ENCODE measurements around the gene THAP7.

The THAP7 gene

GRCh38 chr22:21030621-21031544 lies 29.0 kb upstream of the THAP7 start:
- no peak for DNase-seq (ENCODE audit: low spot score)

DNA sequence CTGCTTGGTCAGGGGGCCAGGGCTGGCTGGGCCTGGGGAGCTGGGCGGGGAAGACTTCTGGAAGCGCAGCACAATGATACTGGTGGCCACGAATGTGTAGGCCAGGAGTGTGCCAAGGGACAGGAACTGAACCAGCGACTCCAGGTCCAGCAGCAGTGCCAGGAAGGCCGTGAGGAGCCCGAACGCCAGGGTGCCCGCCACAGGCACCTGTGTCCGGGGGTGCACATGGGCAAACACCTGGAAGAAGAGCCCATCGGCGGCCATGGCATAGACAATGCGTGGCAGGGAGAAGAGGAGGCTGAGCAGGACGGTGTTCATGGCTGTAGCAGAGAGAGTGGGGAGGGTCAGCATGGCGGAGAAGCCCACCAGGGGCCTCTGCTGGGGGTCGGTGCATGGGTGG lies 28.1 kb upstream of the THAP7 start:
- no peak for DNase-seq (ENCODE audit: low spot score)

DNA sequence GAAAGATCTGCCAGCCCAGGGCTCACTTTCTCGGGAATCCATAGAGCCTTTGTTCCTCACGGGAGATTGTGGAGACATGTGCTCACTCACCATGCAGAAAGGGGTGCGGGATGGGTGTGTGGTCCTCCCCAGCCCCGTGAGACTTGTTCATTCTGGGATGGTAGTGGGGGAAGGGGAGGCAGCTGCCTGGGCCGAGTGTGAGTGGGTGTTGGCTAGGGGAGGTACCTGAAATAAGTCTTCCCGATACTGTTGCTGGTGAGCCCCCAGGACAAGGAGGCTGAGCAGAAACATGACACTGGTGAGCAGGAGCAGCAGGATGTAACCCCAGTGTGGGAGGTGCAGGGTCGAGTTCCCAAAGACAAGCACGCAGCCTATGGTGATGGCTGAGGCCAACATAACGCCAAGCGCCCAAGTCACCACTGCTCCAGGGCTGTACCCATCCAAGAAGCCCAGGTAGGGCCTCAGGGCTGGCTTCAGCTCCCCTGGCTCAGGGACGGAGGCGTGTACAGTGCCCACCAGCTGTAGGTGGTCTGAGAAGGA lies 27.6 kb upstream of the THAP7 start:
- DNase-seq (ENCODE audit: low spot score): no peak

DNA sequence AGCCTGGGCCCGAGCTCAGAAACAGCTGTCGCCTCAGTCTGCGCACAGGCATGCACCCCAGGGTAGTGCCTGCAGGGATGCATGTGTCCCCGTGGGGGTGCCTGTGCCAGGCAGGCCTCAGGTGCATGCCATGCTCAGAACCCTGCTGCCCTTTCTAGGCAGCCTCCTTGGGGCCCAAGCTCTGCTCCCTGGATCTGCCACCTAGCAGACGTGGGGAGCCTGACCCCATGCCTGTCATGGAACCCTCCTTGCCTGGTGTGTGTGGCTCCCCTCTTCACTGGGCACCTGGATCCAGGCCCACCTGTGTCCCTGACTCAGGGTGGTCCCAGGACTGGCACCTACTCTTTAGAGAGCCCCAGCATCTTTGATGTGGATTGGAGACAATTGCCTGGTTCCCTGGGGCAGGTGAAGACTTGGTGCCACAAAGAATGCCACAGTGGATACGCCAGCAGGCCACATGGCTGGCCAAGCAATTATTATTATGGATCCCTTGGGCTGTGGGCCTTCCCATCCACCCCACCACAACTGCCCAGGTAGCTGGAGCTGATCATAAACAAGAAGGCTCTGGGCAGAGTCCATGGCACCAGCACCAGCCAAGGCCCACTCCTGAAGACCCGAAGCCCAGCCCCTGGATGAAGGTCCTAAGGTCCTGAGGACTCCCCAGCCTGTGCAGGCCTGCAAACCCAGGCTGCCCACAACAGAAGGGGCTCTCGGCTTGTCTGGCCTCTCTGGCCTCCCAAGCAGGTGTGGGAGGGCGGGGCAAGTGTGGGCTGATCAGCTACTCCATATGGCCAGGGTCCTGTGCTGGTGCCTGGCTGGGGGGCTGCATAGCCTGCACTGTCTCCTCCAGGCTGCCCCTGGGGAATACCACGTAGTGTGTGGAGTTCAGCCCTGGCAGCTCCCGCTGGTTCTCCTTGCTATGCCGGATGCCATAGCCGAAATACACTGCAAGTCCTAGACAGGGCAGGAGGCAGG lies 26.6 kb upstream of the THAP7 start:
- no peak for DNase-seq (ENCODE audit: low spot score)

DNA sequence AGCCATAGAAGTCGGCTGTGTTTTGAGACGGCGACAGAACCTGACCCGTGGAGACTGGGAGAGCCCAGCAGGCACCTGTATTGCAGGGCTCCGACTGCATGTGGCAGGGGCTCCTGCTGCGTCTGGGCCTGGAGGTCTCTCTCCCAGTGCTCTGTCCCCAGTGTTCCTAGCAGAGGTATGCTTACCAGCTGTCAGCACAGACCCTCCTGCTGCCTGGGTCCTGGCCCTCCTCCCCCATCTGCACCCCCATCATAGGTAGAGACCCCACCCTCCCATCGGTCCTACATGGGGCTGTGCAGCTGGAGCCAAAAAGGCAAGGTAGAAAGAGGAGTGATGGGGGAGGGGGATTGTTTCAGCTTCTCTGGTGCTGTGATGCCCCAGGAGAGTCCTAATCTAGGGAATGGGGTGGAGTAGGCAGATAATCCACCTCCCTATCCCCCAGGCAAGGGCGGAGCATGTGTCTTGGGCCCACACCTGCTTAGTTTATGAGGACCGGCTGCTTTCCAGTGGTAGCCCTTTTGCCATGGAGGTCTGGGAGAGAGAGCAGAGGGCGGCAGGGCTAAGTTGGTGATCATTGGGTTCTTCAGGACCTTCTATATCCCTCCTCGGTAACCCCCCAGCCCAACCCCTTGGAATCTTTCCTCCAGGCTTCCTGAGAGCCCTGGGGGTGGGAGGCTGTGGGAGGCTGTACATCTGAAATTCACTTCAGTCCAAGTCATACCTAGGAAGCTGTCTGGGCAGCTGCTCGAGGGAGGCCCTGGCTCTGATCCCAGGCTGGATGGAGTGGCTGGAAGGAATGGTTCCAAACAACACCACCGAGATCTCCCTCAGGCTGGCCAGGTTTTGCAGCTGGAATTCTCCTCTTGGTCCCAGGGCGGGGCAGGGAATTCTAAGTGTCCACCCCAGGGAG lies 25.1 kb upstream of the THAP7 start:
- DNase-seq (ENCODE audit: low spot score): no peak

DNA sequence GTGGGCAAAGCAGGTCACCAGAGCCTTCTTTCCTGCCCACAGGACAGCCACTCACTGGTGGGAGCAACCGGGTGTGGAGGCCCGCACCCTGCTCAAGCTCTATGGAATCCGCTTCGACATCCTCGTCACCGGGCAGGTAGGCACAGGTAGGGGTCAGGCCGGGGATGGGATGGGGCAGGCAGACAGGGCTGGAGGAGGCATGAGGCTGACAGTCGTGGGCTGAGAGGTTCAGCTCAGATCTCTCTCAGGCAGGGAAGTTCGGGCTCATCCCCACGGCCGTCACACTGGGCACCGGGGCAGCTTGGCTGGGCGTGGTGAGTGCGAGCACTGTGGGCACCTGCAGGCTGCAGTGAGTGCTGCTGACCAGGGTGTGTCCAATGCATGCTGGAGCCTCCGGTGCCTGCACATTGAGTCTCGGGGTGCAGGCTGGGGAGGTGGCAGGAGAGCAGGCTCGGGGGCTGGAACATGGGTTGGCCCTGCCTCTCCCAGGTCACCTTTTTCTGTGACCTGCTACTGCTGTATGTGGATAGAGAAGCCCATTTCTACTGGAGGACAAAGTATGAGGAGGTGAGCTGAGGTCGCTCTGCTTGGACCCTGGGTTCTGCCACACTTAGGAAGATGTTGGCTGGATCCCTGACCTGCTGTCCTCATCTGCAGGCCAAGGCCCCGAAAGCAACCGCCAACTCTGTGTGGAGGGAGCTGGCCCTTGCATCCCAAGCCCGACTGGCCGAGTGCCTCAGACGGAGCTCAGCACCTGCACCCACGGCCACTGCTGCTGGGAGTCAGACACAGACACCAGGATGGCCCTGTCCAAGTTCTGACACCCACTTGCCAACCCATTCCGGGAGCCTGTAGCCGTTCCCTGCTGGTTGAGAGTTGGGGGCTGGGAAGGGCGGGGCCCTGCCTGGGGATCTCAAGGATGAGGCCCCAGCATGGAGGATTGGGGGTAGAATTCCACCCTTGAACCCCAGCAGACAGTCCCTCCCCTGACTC lies 24.1 kb upstream of the THAP7 start:
- DNase-seq (ENCODE audit: low spot score): no peak

DNA sequence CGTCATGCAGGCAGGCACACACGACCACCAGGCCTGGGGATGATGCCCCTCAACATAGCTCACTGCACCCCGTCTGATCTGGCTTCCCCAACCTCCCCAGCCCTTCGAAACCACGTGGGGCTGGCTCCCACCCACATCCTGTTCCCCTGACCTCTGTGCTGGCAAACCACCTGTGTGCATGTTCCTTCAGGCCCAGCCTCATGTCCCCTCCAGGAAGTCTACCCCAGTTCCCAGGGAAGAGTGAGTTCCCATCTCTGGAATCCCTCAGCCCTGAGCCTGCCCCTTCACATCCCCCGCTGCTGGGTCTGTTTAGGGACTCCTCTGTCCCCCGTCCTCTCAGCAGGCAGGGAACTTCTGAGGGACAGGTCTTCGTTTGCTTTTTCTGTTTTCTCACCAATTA lies 23.3 kb upstream of the THAP7 start:
- DNase-seq (ENCODE audit: low spot score): no peak

DNA sequence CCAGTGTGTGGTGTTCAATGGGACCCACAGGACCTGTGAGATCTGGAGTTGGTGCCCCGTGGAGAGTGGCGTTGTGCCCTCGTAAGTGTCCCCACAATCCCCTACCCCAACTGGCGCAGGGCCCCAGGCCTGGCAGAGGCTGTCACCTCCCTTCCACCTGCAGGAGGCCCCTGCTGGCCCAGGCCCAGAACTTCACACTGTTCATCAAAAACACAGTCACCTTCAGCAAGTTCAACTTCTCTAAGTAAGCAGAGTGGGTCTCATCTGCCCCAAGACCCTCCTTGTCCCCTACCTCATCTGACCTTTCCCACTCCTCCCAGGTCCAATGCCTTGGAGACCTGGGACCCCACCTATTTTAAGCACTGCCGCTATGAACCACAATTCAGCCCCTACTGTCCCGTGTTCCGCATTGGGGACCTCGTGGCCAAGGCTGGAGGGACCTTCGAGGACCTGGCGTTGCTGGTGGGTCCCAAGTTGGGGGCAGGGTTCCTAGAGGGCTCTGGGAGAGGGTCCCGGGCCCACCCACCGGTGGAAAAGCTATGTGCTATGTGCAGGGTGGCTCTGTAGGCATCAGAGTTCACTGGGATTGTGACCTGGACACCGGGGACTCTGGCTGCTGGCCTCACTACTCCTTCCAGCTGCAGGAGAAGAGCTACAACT lies 21.2 kb upstream of the THAP7 start:
- DNase-seq (ENCODE audit: low spot score): no peak

DNA sequence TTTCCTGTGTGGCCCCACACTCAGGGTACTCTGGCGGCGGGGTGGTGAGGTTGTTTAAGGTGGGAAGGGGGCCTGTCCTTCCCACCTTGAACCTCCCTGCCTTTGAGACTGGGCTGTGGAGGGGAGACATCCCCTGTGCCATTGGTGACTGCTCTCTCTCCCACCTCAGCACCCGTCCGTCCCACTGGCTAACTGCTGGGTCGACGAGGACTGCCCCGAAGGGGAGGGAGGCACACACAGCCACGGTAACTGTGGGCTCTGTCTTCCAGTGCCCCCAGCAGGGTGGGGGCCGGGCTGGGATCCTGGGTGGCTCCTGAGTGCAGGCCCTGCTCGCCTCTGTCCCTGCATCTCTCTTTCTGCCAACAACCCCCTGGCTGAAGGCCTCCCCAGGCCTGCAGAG lies 20.6 kb upstream of the THAP7 start:
- DNase-seq (ENCODE audit: low spot score): no peak

DNA sequence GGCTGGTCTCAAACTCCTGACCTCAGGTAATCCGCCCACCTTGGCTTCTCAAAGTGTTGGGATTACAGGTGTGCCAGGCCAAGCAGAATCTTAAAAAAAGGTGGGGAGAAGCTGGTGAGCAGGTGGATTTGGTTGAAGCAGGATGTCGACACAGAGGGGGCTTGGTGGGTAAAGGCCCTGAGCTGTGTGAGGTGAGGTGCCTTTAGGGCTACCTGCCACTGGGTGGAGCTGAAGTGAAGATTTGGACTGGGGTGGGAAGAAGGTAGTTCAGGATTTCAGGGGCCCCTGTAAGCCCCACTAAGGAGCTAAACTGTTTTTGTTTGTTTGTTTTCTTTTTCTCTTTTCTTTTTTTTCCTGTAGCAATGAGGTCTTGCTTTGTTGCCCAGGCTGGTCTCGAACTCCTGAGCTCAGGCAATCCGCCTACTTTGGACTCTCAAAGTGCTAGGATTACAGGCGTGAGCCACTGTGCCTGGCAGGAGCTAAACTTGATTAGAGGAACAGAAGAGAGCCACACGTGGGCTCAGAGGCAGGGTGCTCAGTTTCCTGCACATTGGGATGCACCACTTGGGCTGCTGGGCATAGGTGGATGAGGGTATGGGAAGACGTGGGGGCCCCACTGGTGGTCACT lies 19.0 kb upstream of the THAP7 start:
- DNase-seq (ENCODE audit: low spot score): no peak

GRCh38 chr22:21018314-21018713 lies 16.4 kb upstream of the THAP7 start:
- no peak for DNase-seq (ENCODE audit: low spot score)

DNA sequence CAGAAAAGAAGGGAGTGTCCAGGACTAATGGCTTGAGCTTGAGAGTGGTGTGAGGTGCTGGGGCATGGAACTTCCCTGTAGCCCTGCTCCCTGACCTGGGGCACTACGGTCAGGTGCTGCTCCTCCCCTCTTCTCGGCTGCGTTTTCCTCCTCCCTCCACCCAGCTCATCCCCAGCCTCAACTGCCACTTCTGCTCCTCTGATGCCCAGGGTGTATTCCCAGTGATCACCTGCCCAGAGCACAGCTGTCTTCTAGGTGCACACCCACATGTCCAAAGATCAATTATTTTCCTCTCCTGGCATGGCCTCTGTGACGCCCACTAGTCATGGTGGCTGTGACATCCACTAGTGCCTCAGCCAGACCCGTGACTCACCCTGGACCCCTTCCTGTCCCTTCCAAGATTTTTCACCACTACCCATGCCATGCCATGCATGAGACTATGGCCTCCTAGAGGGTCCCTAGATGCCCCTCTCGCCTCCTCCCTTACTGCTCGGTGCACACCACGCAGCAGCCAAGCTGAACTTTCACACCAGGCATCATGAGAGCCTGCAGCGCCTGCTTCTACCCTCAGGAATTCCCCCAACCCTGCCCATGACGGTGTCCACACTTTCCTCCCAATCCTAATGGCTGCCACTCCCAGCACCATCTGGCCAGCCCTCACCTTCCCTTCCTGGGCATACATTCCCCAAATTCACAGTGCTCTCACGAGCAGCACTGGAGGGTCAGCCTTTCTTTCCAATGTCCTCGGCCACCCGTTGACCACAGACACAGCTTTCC lies 14.9 kb upstream of the THAP7 start:
- DNase-seq (ENCODE audit: low spot score): no peak

GRCh38 chr22:21015466-21016006 lies 13.6 kb upstream of the THAP7 start:
- no peak for DNase-seq (ENCODE audit: low spot score)

GRCh38 chr22:21014726-21015465 lies 13.0 kb upstream of the THAP7 start, which contains the start of gene P2RX6:
Gene P2RX6, plus strand, starts transcription at chr22:21015165. Its CDS starts 10 bp downstream, at chr22:21015175.
- DNase-seq (ENCODE audit: low spot score): no peak

- DNase-seq (ENCODE audit: low spot score): peak; percentile 90
Measured at GRCh38 chr22:21014202-21014725, 12.3 kb upstream of the THAP7 start.

DNA sequence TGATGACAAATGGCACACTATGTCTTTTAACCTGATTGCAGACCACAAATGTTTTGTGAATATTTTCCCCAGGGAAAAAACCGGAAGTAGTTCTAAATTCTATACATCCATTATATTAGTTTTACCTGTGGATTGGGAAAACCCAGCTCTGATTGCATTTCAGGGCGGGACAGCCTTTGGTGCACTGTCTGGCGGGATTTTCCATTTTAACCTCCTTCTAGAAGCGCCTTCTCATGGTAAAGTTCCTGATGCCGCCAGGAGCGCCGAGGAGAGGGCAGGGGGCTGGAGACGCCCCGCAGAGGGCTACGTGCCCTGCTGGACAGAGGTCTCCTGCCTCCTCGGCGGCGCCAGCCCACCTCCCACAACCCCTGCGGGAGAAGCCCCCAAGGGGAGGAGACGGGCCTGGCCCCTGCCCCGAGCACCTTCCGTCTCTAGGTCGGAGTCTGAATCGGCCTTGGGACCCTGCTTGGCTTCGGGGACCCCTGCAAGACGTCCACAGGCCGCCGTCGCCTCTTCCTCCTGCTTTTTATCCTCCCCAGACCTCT lies 11.8 kb upstream of the THAP7 start:
- DNase-seq (ENCODE audit: low spot score): no peak
